Eye (tissue), 1 donor: ENCODE measurements around the gene FGFBP3.
"Not testable (repeated sequence)": the region's sequence is repeated elsewhere in the genome, so short reads cannot be mapped to it uniquely, and the experiment has no call there.

Source experiments
- DNase-seq: peaks from one replicate; pipeline ENCODE4 v3.0.0-alpha.2; 2015

The FGFBP3 gene

DNA sequence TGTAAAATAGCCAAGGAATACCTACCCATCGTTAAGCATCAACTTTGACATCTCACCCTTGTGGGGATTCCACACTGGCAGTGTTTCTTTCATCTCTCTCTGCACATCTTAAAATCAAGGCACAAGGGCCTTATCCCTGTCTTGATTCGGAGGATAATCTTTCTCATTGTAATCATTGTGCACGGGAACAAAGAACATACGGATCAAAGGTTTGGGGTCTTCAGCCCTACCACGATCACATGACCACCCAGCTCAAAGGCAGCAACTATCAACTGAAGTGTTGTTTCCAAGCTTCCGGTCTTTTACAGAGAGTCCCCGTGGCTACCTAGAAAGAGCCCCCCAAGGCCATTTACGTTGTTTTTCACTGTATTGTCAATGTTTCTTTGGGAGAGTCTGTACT lies 11.9 kb downstream of the FGFBP3 start:
- DNase-seq, result no peak

DNA sequence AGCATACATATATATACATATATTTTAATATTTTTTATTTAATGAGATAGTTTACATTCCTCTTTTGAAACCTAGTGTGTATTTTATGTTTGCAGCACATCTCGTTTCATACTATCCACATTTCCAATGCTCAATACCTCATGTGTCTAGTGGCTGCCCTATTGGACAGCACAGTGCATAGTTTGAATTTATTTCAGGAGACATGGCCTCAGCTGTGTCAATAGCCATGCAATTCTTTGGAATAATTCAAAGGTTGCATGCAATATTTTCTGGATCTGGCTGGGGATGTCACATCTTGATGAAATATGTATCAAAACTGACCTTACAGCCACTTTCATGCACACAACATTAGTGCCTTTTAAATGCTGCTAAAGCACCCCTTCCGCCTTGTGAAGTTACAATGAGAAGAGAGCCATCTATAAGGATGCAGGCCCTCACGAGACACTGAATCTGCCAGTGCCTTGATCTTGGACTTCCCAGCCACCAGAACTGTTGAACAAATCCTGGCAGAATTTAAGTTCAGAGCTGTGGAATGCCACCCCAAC lies 13.0 kb downstream of the FGFBP3 start:
- no peak for DNase-seq

DNA sequence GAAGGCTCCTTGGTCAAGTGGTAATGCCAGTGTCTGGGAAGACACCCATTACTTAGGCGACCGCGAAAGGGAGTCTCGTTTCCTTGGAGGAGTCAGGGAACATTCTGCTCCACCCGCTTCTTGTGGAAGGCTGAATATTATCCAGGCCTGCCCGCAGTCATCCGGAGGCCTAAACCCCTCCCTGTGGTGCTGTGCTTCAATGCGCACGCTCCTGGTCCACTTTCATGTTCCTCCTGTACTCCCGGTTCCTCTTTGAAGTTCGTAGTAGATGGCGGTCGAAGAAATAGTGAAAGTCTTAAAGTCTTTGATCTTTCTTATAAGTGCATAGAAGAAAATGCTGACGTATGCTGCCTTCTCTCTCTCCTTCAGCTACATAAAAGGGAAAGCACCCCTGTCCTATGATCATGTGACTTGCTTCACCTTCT lies 15.0 kb downstream of the FGFBP3 start:
- not testable (repeated sequence) for DNase-seq

DNA sequence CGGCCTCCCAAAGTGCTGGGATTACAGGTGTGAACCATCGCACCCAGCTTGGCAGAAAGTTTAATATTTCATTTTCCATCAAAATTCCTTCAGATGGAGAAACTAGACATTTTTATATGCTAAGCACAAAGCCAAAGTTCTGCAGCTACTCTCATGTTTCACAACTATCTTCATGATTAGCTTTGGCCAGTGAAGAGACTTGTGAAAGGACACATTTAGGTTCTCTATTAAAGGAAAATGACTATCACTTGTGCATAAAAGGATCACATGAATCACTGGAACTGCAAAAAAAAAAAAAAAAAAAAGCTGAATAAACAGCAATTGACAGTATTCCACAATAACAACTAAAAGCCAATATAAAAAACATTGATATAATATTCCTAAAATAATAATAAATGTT lies 16.2 kb downstream of the FGFBP3 start:
- no peak for DNase-seq

DNA sequence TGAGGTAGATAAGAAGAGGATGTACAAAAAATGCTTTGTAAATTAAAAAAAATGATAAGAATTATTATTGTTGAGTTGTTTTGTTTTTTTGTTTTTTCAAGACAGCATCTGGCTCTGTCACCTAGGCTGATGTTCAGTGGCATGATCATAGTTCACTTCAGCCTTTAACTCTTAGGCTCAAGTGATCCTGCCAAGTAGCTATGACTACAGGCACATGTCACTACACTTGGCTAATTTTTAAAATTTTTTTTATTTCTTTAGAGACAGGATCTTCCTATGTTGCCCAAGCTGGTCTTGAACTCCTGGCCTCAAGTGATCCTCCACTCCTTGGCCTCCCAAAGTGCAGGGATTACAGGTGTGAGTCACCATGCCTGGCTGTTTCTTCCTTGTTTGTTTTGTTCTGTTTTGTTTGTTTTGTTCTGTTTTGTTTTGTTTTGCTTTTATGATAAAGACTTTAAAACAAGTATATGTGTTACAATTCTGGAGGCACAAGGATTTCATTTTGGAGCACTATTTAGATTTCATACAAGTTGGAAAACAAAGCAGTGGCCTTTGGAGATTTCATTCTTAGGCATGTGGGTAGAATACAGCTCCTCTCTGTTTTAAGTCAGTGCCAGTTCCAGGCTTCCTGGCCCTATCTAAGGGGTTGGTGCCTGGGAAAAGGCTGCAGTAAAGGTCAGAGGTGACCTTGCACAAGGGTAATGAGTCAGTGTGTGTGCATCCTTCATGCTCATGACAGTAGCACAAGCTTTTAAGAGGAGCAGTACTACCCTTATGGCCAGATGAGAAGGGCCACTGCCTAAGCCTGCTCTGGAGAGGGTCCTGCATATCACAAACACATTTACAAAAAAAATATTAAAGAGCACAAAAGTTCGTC lies 17.9 kb downstream of the FGFBP3 start:
- no peak for DNase-seq

DNA sequence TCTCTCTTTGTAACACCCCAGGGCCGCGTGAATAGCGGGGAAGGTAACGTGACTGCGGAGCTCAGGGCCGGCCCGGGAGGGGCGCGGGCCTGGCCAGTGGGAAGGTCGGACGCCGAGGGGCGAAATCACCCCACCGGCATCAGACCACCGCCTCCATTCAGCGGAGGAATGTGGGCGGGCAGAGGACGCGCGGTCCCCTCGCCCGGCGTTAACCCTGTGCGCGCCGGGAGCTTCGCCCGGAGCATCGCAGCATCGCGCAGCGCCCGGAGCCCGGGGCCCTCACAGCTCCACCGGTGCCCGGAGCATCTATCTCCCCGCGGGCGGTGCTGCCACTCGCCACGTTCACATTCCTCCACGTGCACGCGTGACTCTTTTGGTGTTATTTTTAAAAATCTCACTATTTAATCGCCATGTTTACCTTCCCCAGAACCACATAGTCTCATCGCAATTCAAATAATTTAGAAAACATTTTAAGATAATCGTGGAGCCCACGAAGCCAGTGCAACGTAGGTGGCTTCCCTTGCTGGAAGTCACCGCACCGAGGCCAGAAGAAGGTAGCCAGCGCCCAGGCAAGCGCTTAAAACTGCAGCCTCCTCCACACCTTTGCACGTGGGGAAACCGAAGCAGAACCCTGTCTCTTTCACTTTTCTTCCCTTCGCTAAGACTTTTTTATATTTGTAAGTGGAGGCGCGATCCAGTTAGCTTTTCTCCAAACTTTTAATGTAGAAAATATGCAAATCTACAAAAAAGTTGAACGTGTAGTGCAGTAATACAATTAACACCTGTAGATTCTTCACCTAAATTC lies 21.8 kb downstream of the FGFBP3 start:
- peak; percentile 95 for DNase-seq

- no peak for DNase-seq
These were observed 22.4 kb downstream of the FGFBP3 start for GRCh38 chr10:91886954-91887271.

GRCh38 chr10:91885362-91886079 lies 23.8 kb downstream of the FGFBP3 start:
- no peak for DNase-seq

- DNase-seq, result no peak
These were observed 24.8 kb downstream of the FGFBP3 start for GRCh38 chr10:91884536-91884935.

DNA sequence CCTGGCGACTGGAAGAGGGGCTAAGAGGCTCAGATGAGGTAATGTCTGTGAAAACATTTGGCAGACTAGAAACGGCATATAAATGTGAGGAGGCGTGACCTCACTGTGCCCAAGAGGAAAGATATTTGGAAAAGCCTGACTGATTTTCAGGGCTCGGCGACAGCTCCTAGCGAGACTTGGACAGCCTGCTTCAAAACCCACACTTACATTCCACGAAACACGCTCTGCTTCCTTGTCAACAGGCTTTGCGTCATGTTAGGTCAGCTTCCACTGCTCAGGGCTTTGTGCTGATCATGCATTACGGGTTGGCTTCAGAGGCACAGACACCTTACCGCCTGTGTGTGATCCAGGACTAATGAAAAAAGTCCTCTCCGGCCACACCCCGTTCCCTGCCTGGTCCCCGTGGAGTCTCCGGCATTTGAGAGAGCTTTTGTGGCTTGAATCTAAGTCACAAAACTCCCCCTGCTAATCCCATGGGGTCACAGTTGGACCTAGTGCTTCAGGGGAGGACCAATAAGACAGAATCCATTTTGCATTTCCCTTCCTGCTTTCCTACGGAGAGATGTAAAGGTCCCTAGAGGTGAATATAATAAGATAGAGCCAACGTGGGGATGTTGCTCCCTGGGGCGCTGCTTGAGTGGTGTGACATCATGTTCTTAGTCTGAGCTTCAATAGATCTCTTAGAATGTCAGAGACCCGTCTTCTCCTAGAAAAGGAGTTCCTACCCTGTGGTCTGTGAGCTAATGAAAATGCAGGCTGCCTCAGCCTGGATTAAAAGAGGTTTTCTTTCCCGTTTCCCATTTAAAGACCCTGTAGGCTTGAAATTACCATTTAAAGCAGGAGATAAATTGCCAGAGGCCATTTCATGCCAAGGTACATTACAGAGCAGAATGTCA lies 25.5 kb downstream of the FGFBP3 start:
- DNase-seq, result peak; percentile 87

DNA sequence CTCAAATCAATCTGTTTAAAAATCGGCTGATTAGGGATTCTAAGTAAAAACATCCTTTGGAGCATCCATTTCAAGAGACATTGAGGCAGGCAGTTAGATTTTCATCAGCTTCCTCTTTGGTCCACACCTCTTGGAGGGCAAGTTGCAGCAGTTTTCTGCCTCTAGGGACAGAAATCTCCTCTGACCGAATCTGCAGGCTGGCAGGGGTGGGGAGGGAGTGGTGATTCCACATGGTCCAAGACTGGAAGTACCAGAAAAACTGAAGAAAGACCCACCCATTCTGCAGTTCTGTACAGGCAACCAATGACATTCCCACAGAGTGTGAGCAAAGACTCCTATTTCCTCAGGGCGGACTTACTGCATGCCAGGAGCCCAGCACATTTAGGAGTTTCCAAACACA lies 29.0 kb downstream of the FGFBP3 start:
- DNase-seq, result peak; percentile 63

DNA sequence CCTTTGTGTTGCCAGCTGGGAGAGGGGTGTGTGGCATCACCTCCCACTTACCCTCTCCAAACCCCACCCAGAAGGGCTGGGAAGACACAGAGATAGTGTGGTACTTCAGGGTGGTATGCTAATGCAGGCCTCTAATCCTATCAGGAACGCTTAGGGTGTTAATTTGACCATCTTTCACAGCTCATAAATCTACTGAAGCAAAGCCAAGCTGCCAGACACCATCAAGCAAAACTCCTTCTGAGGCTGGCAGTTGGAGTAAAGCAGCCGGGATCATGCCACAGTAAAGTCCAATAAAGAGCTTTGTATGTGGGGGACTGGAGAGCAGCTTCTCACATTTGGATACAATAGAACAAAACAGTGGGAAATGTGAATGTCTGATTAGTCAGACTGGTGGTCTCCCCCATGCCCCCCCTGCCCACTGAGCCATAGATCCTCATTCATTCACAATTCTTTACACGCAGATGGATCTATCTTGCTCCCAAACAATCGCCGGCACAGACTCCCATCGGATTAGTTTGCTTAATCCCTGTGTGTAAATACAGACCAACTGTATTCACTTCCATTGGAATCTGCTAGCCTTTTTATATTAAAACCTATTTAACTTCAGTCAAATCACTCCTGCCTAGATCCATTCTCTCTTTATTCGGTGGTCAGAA lies 29.6 kb downstream of the FGFBP3 start:
- DNase-seq, result peak; percentile 76

DNA sequence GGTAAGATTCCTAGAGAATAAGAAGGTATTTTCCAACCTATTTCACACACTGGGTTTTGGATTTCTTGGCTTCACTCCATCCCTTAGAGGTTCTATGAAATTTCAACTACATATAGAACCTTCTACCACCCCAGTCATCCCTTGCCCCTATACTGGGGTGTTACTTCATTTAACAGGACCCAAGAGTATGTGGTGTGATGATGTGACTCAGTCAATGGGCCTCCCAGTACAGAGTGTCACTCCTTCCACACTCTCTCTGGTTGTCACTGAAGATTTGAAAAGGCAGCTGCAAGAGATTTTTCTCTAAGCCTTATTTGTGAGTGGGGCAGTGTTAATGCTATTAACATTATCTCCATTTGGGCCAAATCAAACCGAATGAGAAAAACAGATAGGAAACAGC lies 33.5 kb downstream of the FGFBP3 start:
- no peak for DNase-seq

GRCh38 chr10:91875156-91875555 lies 34.1 kb downstream of the FGFBP3 start:
- no peak for DNase-seq

GRCh38 chr10:91865562-91866081 lies 43.7 kb downstream of the FGFBP3 start:
- no peak for DNase-seq

- DNase-seq, result no peak
These were observed 44.5 kb downstream of the FGFBP3 start for GRCh38 chr10:91864744-91865143.

- DNase-seq, result no peak
These were observed 45.2 kb downstream of the FGFBP3 start for GRCh38 chr10:91864099-91864498.

GRCh38 chr10:91860885-91861284 lies 48.4 kb downstream of the FGFBP3 start:
- DNase-seq, result no peak

DNA sequence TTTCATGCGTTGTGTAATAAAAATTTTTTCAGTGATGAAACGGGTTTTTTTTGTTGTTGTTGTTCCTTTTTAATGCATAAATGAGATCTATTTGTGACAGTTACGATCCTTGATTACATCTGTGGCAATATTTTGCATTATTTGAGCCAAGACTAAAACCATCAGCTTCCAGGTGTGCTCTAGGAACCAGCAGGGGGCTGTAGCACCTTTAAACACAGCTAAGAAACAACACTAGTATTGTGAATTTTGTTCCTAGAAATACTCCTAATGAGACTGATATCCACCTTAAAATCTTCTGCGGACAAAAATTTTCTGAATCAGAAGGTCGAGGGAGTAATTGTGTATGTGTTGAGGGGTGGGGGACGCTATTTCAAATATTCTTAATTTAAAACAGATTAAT lies 52.6 kb downstream of the FGFBP3 start:
- peak; percentile 35 for DNase-seq
